Occipital lobe (tissue), 2 donors: ENCODE data around the gene SPACA7. TPM values are rescaled to one million over a fixed set of nuclear protein-coding genes. Genes with fewer than 3 reads are reported as not detected.

Experiments used
- DNase-seq: peaks from one replicate; lab custom pipeline; 2025; lab: John Stamatoyannopoulos, UW
- total RNA-seq: library from RNA; depleted of rRNA; stranded (reverse); fragments of >200 nt; gene quantifications from one replicate; pipeline ENCODE4 v1.2.3, GENCODE V29; 2014

Gene SPACA7
- total RNA-seq, 1 donor from 2014 or later, result not detected

- no peak for DNase-seq
Measured at GRCh38 chr13:112447306-112447705, 71.2 kb downstream of the SPACA7 start.

DNA sequence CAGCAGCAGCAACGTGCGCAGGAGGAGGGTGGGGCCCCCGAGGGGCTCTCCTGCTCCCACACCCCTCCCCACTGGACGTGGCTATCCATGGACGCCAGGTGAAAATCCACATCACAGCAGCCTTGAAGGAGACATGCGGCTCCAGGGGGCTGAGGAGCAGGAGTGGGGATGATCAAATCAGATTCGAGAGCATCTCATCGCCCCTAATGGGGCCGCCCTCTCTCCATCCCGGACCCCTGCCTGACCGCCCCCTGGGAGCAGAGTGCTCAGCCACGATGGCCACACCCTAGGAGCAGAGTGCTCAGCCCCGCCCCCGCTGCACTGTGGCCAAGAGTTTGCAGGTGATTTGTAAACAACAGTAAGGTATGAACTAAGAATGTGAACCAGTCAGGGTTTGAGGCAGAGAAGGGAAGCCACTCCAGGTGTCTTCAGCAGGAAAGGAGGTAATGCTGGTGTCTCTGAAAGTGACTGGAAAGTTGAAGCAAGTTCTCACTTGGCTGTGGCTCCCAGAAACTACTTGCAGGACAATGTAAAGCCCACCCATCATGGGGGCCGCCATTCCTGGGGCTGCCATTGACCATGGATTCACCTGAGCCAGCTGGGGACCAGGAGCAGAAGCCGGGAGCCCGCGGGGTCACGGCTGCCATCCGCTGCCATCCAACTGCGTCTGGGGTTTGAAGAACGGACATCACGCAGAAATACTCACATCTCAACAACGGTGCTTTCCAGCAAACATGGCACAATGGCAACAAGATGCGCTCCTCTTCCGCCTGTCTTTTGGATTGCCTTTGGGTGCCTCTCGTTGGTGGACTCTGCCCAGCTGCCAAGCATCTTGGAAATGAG is 71.8 kb downstream of the SPACA7 start:
- DNase-seq, result no peak

DNA sequence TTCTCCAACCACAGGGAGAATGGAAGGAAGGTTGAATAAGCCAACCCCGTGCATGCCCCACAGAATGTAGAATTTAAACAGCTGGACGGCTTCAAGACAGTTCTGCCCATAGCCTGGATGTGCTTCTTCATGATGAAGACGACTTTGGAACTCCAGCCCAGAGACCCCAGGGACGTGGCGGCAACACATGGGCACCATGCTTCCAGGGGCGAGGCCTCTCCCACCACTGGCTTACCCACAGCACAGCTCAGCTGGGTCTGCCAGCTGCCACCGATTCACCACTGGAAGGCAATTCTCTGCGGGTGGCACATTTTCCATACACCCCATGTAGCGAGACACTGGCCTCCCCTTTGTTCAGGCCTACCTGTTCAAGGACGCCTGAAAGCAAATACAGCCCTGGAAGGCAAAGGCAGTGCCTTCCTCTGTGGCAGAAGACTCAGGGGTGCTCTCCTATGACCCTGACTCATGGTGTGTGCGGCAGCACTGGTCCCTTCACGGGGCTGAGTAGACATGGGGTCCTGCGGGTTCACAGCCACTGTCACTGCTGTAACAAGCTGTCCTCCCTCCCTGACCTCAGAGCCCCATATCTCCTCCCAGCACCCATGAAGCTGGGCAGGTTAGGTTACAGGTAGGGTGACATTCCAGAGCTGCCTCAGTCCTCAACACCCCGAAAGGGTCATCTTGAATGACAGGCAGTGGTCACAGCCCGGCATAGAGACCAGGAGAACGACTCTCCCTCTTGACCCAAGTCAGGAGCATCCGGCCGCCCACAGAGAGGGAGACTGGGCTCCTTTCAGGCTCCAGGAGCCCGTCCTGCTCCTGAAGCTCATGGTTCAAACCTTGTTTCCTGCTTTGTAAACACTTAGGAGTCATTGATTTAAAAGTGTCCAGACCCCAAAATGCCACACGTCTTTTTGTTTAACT is 72.7 kb downstream of the SPACA7 start:
- DNase-seq, result no peak

DNA sequence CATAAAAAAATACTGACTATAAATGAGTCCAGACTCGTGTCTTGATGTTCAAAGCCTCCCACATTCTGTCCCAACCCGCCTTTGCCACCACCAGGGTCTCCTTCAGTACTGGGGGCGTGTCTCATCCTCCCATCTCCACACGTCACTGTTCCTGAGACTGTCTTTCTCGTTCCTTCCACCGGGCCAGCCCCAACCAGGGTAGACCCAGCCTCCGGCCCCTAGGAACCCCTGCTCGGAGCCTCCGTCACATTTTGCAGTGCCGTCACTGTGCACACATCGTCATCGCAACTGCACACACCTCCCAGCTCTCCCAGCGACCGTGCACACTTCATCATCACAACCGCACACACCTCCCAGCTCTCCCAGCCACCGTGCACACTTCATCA is 73.4 kb downstream of the SPACA7 start:
- no peak for DNase-seq

GRCh38 chr13:112450118-112450903 is 74.2 kb downstream of the SPACA7 start:
- DNase-seq, result no peak

DNA sequence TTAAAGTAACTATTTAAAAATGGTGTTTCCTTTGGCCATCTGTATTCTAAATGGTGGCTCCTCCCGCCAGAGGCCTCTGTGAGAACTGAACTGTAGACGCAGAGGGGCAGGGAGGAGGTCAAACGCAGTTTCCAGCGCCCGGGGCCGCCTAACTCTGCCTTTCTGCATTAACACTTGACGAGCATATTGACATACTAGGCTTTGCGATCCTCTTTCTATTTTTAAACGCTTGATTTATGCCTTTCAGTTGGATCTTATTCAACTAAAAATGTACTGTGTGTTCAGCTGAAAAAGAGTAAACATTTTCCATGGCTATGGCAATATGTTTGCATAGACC is 74.7 kb downstream of the SPACA7 start:
- no peak for DNase-seq

DNA sequence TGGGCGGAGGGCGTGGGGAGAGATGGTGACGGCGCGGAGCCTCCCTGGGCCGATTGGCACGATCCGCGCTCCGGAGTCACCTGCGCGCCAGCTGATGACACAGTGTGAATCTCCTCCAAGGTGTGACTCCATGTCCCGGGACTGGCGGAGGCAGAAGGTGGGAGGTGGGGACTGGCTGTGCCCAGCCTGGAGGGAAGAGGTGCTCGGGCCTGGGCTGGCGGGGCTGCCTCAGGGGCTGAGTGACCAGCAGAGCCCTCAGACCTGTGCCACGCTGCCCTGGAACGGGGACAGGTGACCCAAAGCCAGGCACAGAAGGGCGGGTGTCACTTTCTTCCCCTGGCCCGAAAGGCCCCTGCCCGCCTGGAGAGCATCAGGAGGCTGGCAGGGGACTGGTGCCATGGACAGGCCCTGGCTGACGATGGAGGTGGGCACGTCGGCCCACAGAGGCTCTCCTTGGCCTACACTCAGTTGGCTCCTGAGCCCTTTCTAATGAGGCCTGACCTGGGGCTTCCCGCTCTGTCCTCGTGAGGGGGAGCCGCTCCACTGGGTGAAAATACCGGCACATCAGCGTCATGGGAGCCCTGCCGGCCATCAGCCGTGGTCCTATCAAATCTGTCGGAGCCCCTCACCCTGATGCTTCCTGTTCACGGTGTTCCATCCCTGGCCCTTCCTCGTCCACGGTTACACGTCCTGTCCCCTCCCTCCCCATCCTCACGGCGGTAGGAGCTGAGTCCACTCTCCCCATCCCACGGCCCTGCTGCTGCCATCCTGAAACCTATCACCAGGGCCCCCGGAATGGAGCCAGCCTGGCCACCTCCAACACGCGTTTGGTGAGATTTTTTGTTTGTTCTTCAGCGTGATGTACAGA is 75.6 kb downstream of the SPACA7 start:
- no peak for DNase-seq

- DNase-seq, result no peak
Measured at GRCh38 chr13:112452380-112453206, 76.4 kb downstream of the SPACA7 start.

GRCh38 chr13:112453207-112453829 is 77.2 kb downstream of the SPACA7 start:
- no peak for DNase-seq

- DNase-seq, result no peak
Measured at GRCh38 chr13:112453874-112454647, 77.9 kb downstream of the SPACA7 start.

- DNase-seq, result no peak
Measured at GRCh38 chr13:112454648-112455334, 78.6 kb downstream of the SPACA7 start.

GRCh38 chr13:112455476-112456059 is 79.4 kb downstream of the SPACA7 start:
- no peak for DNase-seq

- DNase-seq, result no peak
Measured at GRCh38 chr13:112456138-112457056, 80.2 kb downstream of the SPACA7 start.

GRCh38 chr13:112457081-112457480 is 80.9 kb downstream of the SPACA7 start:
- DNase-seq, result no peak

GRCh38 chr13:112457485-112457884 is 81.3 kb downstream of the SPACA7 start:
- no peak for DNase-seq

GRCh38 chr13:112462408-112462807 is 86.3 kb downstream of the SPACA7 start:
- no peak for DNase-seq

- DNase-seq, result no peak
Measured at GRCh38 chr13:112464720-112465119, 88.6 kb downstream of the SPACA7 start.
